Caki2 (cell line): Measurements from ENCODE around the gene LEF1. TPM values are rescaled to one million over a fixed set of nuclear protein-coding genes. Genes with fewer than 3 reads are reported as not detected.
"Not testable (repeated sequence)": the region's sequence is repeated elsewhere in the genome, so short reads cannot be mapped to it uniquely, and the experiment has no call there.

Experiments used
- DNase-seq: peaks from one replicate; pipeline ENCODE4 v3.0.0-alpha.2; 2015; ENCODE audit warnings: low read depth
- in situ Hi-C: cut with HindIII; loops from 2 replicates; pipeline ENCODE4 v1.10.0; 2016; ENCODE audit warnings: low sequenced_read_pairs, low pct_unique_long_range_greater_than_20kb, mixed read lengths
- total RNA-seq: library from RNA; depleted of rRNA; stranded (reverse); fragments of >200 nt; shearing (Covaris generic); gene quantifications from 2 replicates; pipeline ENCODE4 v1.2.3, GENCODE V29; 2014; ENCODE audit warnings: low replicate concordance

The LEF1 gene
- total RNA-seq, 1 experiment from 2014 or later: not detected

DNA sequence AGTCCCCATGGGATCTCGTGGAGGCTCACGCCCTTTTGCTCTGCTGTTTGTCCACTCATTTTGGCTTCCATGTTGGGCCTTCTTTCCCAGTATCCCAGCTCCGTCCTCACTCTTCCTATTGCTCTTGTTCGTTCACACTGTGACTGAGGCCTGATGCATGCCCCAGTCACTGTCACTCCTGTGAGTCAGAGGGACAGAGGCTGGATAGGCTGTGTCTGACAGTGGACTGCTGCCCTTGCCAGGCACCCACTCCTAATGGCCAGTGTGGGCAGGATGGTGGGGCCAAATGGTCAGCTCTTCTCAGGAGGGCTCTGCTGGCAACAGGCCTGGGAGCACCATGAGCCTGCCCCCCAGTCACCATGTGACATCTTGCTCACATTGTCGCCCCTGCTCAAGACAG is 139.0 kb downstream of the LEF1 start:
- in situ Hi-C loops: no loop called here

DNA sequence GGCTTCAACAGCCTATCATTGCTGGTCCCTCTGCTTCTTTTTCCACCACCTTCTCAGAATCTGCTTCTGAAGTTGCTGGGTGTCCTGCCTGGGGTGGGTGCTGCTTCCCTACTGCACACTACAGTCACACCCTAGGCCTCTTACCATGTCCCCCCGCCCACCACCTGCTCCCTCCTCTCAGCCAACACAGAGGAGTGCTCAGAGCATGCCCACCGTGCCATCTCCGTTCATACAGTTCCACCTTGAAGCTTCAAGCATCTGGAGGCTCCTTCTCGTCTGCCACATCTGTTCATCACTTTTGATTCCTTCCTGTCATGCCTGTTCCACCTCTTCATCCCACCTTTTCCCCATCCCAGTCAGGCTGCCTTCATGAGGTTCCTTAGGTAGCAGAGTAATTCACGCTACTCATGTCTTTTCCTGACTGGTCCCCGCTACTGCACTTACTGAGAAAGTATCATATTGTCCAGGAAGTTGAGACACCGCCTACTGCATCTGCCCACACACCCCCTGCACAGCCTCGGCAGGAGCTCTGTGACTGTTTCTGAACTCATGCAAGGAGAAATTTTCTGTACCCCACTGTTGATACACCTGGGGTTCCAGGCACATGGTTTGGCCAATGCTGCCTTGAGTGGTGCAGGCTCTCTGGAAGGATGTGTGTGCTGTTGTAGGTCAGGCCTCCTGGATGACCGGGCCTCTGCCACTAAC is 139.6 kb downstream of the LEF1 start:
- in situ Hi-C loops: no loop called here
- DNase-seq: no peak

More for the DNA sequence above, 139.0 kb downstream of the LEF1 start:
- no peak for DNase-seq

DNA sequence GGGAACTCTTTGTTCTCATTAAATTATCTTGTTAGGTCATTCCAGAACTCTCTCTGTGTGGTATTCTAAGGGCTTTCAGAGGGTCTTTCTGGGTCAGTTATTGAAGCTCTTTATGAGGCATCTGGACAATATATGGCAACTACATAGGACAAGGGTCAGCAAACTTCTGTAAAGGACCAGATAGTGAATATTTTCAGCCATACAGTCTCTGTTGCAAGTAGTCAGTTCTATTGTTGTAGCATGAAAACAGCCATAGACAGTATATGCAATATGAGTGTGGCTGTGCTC is 143.9 kb downstream of the LEF1 start:
- in situ Hi-C loops: no loop called here
- no peak for DNase-seq

DNA sequence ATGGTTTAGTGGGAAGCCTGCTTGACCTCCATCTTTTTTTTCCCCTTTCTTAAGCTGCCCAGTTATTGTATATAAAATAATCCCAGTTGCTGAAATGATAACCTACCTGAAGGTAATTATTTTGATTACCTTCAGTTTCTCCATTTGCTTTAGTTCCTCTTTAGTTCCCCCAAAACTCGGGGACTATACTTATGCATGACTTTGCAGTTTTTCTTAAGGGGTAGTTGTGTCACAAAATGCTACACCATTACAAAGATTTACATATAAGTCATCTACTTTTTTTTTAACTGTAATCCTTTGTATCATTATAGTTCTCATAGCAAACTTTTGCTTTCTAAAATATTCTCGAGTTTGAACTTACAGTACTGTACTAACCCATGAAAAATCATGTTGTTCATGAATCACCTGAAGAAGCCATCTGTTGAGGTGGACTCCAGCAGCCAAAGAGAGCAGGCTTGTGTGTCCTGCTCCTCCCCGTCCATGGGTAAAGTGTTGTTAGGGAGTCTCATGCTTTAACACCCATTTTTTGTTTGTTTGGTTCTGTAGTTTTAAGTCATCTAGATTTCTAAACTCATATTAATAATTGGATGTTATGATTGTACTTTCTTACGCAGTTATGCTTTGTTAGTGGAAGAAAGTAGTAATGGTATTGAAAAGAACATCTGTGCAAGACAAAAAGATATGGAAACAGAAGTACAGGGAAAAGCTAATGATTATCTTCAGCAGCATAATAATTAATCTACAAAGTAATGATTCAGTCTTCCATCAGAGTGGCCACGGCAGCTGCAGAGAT is 144.5 kb downstream of the LEF1 start:
- in situ Hi-C loops: no loop called here
- DNase-seq: no peak

DNA sequence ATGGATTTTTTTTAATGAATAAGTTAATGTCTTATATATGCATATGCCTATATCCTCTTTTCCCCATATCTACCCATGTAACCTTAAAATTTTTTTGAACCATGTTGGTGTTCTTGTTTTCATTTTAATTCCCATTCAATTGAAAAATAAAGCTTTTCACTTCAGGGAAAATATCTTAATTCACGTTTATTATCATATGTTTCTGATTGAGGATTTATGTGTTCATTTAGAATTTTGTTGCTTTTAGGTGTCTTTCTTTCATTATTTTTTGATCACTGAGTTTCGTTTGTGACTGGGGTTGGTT is 149.9 kb downstream of the LEF1 start:
- in situ Hi-C loops: no loop called here
- DNase-seq: no peak

DNA sequence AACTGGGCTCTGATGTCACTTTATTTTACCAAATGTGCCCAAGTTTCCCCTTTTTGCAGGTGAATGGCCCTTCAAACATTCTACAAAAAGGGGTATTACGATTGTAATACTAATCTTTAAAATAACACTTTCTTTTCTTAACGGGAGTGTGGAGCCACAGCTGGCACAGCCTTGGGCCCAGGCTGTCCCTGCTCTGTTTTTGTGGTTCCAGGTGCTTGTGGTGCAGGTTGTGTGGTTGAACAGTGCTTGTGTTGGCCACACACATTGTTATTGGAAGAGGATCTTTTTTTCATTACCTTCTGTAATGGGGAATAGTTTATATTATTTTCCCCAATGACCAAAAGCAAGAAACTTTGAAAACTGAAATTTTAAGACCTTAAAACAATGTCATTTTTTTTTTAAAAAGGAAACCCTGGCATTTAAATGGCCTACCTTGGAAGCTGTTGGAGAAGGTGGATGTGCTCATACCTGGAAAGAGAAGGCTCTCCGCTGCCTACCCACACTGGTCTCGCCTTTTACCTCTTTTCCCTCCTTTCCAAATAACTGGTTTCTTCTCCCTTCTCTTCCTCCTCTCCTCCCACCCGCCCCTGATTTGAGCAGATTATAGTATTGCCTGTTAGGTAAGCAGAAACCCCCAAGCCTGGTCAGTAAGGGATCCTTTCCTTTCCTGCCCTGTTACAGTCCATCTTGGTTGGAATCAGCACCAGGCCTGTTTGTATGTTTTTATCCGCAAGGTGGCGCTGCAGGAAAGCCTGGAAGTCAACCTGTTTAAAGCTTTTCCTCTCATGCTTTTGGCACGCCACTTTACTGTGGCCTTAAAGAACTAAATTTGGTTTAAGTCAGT is 150.5 kb downstream of the LEF1 start:
- in situ Hi-C loops: no loop called here
- peak; percentile 38 for DNase-seq

DNA sequence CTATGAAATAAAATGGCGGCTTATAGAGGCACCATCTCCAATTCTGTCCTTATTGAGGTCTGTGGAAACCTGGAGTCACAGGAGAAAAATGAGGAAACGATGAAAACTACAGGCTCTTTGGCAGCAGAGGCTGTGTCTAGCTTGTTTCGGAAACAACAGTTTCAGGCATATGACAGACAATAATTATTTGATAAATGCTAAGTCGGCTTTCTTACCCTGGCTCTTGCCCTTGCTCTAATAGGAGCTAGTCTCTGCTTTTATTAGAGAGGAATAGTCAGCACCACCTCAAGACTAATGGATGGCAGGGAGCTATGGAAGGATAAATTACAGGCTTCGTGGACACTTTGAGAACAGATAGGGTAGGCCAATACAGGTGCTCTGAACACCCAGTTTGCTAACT is 154.8 kb downstream of the LEF1 start:
- in situ Hi-C loops: no loop called here

DNA sequence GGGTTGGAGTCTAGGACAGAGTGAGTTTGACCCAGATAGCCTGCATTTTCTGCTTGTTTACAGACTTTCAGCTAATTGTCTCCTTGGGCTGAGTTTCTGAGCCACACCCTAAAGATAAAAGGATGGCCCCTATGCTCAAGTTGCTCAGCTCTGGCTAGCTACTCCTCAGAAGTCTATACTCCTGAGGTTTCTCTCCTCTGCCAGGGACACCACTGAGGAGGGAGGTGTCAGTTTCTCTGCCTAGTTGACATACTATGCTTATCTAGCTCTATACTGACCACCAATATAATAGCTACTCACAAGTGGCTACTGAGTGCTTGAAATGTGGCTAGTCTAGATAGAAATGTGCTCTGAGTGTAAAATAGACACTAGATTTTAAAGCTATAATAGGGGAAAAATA is 155.4 kb downstream of the LEF1 start:
- no peak for DNase-seq
- in situ Hi-C loops: no loop called here

More for the DNA sequence above, 154.8 kb downstream of the LEF1 start:
- DNase-seq: no peak

DNA sequence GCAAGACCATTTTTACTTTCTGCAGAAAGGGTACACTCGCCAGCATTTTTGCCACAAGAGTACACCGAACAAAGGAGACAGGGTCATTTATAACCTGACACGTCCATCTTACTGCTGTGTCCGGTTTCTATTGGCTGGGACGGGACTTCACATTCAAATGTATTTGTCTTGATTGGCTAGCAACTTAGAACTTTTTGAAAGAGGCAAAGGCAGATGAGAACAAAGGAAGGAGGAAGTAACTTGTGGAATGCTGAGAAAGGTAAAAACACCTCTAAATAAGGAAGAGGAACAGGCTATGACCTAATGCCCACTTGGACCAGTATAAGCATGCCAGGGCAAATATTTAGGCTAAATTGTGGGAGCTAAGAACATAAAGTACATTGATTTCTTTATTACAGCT is 156.3 kb downstream of the LEF1 start:
- DNase-seq, in situ Hi-C loops: not testable (repeated sequence)

DNA sequence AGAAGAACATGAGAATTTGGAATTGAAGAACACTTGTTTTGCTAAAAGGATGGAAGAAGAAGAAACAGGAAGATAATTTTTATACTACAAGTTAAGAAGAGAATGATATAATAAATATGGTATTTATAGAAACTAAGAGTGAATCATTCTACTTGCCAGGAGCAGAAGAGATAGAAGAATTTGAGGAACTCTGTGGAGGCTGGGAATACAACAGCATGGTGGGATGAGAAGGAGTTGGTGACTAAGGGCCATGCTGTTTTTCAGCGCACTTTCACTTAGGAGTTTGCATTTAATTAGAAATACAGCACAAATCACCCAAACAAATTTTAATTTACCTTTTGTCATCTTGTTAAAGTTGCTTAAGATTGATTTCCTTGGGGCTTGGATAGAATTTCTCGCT is 158.6 kb downstream of the LEF1 start:
- in situ Hi-C loops: no loop called here
- no peak for DNase-seq

DNA sequence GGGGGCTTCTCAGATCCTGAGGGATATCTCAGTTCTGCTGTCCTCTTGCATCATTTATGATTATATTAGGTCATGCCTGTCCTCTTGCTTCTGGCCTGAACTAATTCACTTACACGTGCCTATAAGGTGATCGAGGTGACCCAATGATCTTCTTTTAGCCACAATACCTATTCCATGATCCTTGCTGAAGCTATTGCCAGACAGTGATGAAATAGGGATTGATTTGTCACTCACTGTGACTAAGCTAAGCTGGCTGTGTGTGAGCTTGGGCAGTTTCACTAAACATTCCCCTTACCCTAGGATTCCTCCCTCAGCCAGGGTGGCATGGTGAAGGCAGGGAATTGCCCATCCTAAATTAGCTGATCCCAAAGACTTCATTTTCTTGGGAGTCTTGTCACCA is 160.0 kb downstream of the LEF1 start:
- no peak for DNase-seq
- in situ Hi-C loops: no loop called here

DNA sequence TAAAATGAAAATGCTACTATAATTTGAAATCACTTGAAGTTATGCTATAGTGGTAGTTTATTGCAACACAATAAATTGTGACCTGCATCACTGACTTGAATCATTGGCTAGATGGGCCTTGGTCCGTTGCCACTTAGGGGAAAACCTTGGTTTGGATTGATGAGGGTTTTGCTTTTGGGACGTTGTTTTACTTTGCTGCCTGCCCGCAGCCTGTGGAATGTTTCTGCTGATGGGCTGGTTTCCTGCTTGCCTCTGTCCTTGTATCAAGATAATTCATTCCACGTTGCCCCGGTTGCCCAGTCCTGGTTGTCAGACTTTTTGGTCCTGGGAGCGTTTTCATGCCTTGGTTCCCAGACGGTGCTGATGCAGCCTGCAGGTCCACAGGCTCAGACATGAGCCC is 160.7 kb downstream of the LEF1 start:
- no peak for DNase-seq
- in situ Hi-C loops: no loop called here

DNA sequence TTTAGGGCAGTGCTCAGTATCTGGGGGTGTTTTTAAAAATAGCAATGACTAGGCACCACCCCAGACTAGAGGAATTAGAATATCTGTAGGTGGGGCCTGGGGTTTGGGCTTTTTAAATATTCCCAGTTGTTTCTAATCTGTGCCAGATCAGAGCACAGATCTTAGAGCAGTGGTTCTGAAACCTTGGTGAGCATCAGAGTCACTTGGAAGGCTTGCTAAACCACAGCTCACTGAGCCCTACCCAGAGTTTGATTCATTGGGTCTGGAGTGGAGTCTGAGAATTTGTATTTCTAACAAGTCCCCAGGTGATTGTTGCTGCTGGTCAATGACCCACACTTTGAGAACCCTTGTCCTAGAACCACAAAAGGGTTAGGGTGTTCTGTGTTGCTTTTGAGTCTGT is 162.4 kb downstream of the LEF1 start:
- no peak for DNase-seq
- in situ Hi-C loops: no loop called here

DNA sequence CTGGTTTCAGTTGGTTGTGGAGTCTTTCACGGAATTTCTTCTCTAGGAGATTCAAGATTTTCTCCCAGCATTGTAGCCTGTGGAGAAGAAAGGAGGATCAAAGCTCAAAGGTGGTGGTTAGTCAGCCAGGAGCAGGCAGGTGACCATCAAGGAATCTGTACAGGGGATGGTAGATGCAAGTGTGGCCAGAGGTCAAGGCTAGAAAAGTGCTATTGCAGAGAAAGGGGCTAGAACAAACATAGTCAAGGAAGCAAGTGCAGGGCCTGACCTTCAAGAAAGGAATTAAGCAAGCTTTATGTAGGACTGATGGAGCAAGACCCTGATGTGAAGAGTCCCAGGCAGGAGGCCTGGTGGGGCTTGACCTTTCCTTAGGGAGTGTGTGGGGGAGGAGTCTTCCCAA is 162.9 kb downstream of the LEF1 start:
- in situ Hi-C loops: no loop called here
- no peak for DNase-seq

DNA sequence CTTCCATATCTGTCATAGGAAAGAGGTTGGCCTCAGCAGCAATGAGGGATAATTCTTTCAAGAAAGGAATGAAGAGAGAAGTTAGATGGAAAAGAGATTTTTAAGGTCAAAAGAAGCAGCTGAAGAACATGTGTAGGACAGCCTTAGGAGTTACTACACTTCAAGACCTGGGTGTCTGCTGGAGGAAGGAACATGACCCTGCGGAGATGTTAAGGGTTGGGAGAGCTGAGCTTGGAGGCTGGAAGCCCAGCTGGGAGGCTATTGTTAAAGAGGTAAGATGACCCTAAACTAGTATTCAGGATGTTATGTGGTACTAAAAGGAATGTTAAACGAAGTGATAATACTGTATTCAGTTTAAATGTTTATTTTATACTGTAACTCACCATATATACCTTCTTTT is 164.1 kb downstream of the LEF1 start:
- in situ Hi-C loops: no loop called here
- no peak for DNase-seq

DNA sequence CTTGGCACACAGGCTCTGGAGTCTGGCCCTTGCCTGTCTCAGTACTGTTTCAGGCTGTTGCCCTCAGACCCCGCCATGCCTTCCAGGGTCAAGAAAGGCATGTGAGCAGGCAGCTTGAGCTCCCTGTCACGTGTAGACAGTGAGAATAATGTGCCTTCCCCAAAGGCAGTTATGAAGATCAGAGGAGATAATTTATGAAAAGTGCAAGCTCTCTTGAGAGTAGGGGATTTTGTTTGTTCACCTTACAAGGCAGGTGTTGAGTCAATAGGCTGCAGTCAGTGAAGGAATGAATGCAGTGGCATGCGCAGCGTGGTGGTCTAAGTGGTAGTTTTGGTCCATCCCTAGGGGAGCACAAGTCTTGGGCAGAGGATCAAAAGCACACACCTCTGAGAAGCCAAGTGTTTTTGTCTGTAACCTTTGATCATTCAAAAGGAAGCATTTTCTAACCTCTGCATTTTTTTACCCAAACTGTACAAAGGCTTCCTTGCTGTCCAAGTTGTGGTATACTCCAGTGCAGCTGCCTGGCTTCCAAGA is 164.7 kb downstream of the LEF1 start:
- no peak for DNase-seq
- in situ Hi-C loops: no loop called here

DNA sequence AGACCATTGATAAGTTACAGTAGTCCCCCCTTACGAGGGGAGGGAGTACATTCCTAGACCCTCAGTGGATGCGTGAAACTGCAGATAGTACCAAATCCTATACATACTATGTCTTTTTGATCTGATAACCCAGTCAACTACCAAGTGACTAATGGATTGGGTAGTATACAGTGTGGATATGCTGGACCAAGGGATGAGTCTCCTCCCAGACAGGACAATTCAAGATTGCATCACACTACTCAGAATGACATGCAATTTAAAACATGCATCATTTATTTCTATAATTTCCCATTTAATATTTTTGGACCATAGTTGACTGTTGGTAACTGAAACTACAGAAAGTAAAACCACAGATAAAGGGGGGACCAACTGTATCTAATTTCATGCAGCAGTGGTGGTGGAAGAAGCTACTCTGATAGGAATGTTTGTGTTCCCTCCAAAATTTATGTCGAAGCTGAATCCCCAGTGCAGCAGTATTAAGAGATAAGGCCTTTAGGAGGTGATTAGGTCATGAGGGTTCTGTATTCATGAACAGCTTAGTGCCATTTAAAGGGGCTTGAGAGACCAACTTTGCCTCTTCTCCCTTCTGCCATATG is 167.1 kb downstream of the LEF1 start:
- in situ Hi-C loops: no loop called here
- DNase-seq: no peak

DNA sequence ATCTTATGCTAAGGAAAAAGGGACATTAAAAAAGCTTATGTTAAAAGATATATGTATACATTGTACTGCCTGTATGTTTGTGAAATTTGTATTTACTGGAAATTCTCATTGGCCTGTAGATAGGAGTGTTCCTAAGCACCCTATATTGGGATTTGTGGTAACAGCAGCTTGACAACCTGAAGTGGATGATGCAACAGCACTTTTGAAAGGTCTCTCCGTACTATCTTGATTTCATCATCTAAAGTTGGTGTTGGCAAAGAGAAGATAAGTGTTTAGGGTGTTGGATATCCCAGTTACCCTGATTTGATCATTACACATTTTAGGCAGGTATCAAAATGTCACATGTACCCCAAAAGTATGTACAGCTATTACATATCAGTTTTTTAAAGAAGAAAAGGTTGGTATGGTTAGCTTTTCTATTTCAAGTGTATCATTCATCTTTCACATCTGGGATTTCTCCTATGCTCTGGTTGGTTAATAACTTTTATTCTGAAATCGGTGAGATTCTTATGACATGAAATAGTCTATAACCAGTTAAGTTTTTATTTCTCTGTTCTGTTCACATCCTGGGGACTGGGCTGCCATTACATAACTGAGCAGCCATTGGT is 168.7 kb downstream of the LEF1 start:
- in situ Hi-C loops: no loop called here
- no peak for DNase-seq
